Ovary (tissue), 9 donors: ENCODE results near the gene SARM1. TPM values are rescaled to one million over a fixed set of nuclear protein-coding genes. Genes with fewer than 3 reads are reported as not detected.

ENCODE experiments used
- DNase-seq, 5 donors: peaks; one replicate each; pipeline ENCODE4 v3.0.0-alpha.2; 2019 to 2020
- H3K27ac ChIP-seq, 2 donors: fragments of 200-600 bp; one replicate each; pipeline versions ENCODE4 v1.5.1 to v1.8.0; 2019 to 2022
- H3K27me3 ChIP-seq: fragments of 200-600 bp; one replicate; pipeline ENCODE4 v1.8.0; 2022
- H3K36me3 ChIP-seq: fragments of 200-600 bp; sonication (generic); one replicate; pipeline ENCODE4 v1.5.1; 2019
- H3K4me1 ChIP-seq: one replicate; pipeline ENCODE4 v1.8.1; 2013; ENCODE audit warnings: mild to moderate bottlenecking, moderate library complexity; ENCODE audit not compliant: insufficient read depth
- H3K4me3 ChIP-seq: fragments of 200-600 bp; sonication (generic); one replicate; pipeline ENCODE4 v1.5.1; 2017
- H3K9me3 ChIP-seq, 2 donors: fragments of 200-600 bp in 1 of 2; sonication (generic) in 1 of 2; one replicate each; pipeline versions ENCODE4 v1.5.1 to v1.8.1; 2013 to 2019; ENCODE audit warnings: mild to moderate bottlenecking in 1 of 2, moderate library complexity in 1 of 2
- CTCF ChIP-seq, 3 donors: fragments of 450-650 bp in 2 of 3; fragments of 200-600 bp in 1 of 3; IDR thresholded peaks; one replicate each; pipeline versions ENCODE4 v1.5.1 to v1.8.0; 2016 to 2022; ENCODE audit warnings: antibody characterized with exemption in 3 of 3, mild to moderate bottlenecking in 1 of 3
- EP300 ChIP-seq: sonication (generic); formaldehyde crosslinking; IDR thresholded peaks from one replicate; pipeline ENCODE4 v1.6.1; 2017; ENCODE audit warnings: antibody characterized with exemption
- POLR2A ChIP-seq: fragments of 450-650 bp; IDR thresholded peaks from one replicate; pipeline ENCODE4 v1.6.1; 2017; ENCODE audit warnings: antibody characterized with exemption, mild to moderate bottlenecking, moderate library complexity
- WGBS, 3 donors: extraction: QIAGEN DNeasy Blood & Tissue Kit in 1 of 3; methylation state at CpG; one replicate each; pipeline versions ENCODE4 v1.1.5 to v1.1.7; 2013 to 2017; 5-methylcytosine and 5-hydroxymethylcytosine counted together
- intact Hi-C, 4 donors: fragments of 100-400 bp; cut with DNase I; formaldehyde crosslinking; loops; one replicate each; pipeline versions ENCODE4 v1.11.0 to v1.15.1; 2022 to 2023
- polyA plus RNA-seq, 2 donors: library from polyadenylated mRNA; stranded (reverse); fragments of 200-250 nt in 1 of 2; fragments of 350-450 nt in 1 of 2; fragmentation: Illumina TruSeq in 1 of 2; extraction: RNeasy Lipid Tissue Mini Kit (QIAGEN cat#74804) in 1 of 2; gene quantifications; one replicate each; pipeline ENCODE4 v1.2.3, GENCODE V29; 2013 to 2014
- total RNA-seq, 7 donors: library from RNA; depleted of rRNA in 2 of 7; stranded (reverse); fragments of >200 nt in 2 of 7; fragmentation: NEBNext Ultra II Directional in 3 of 7; extraction: Animal tissue kit (Norgen Biotek cat#: 25700) in 3 of 7; gene quantifications; one replicate each; pipeline versions ENCODE4 v1.1.0 to v1.2.4, GENCODE V29; 2016 to 2023
- donor health status: DM: no; HTN: no; CAD: no; lungs with moderate emphysema.
- donor health status: DM: no; HTN: no; CAD: no.
- donor health status: Bipolar disorder and iron deficiency.
- donor health status: DM: yes; HTN: yes; CAD: no.
- donor health status: DM: no; HTN: no; CAD: no.
- donor health status: DM: yes; HTN: yes; CAD: no.

SARM1 gene
- total and polyA plus RNA-seq, 9 donors = 7.4 to 21.5 (median 14.1) TPM

DNA sequence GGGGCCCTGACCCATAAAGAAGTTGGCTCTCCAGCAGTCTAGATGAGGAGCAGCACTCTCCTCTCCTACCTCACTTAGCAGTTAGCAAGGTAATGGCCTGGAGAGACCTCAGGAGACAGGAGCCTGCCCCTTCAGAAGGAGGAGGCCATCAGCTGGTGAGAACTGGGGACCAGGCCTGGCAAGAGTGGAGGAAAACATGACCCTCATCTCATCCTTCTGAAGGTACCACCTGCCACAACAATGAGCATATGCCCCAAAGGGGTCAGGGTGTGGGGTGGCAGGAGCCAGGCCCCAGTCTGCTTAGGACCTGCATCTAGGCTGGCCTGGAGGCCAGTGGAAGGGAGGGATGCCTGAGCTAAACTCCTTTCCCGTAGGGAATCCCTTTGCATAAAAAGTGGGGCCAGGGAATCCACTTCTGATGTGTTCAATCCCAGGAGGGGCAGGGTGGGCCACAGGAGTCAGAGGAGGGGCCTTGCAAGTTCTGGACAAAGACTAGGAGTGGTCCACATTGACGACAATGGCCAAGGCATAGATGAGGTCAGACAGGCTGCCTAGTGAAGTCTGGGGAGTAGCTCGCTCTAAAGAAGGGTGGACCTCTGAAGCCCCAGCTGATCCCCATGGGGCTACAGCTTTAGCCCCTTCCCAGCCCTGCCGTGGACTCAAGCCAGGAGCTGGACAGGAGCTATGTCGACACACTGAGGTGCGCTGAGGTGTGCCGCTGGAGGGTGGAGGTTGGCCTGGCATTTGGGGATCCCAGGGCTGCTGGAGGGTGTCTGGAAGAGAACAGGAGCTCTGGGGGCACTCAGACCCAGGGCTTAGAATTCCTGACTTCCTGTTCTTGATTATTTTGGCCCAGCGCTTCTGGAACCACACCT lies 7.5 kb upstream of the SARM1 start:
- WGBS, 3 donors = 80 to 84% (median 83%) methylated on average over 8 of the region's 8 CpGs
- intact Hi-C loops = no loop called here

DNA sequence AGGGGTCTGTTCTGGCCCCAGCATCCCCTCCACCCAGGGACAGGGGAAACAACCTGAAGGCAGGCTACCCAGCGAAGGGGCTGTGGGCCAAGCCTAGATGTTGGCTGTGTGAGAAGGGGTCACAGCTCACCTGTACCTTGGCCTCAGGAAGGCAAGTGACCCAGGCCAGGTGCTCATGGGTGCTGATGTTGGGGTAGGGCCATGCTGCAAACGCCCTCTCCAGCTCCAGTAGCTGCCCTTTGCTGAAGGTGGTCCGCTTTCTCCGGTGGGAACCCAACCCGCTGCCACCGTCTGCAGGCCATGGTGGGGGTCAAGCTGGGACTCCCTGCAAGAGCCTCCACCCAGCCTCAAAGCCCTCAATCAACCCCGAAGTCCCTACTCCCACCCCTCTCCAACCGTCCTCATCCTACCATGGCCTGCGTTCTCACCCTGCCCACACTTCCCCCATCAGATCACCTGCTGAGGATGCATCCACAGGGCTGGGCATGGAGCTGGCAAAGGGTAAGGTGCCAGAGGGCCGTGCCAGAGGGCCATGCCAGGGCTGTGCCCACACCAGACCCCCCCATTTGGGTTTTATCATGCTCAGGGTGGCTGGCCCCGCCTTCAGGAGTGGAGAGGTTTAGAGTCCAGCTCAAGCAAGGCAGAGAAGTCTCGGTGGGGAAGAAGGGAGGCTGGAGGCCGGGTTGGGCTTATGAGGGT lies 6.7 kb upstream of the SARM1 start, which contains the start of gene SEBOX:
SEBOX (minus strand) TSS at position 535 of the 699 bp plus-strand sequence; CDS start at position 487, 48 bp downstream.
- no peak for TF ChIP-seq POLR2A
- no peak for TF ChIP-seq CTCF (IDR thresholded peaks at IDR 0.05)
- TF ChIP-seq EP300 = no peak
- WGBS, 3 donors = 85 to 91% (median 87%) methylated on average over 13 of the region's 13 CpGs
- intact Hi-C loops = no loop called here
- Histone ChIP-seq H3K9me3 (no peaks in the 10 kb centered on the region), H3K4me1 (no peaks in the 10 kb centered on the region), H3K27me3 (no peaks in the 10 kb centered on the region), H3K36me3 (no peaks in the 10 kb centered on the region), H3K4me3 (no peak within 1 kb of the TSS), H3K27ac (no peak within 1 kb of the TSS)
- DNase-seq = no peak

More for the DNA sequence above, 7.5 kb upstream of the SARM1 start:
- no peaks in the 10 kb centered on the region for H3K36me3 ChIP-seq
- no peak for TF ChIP-seq CTCF (IDR thresholded peaks at IDR 0.05)
- TF ChIP-seq POLR2A = no peak
- TF ChIP-seq EP300 = no peak
- no peak overlapping the region for H3K27ac ChIP-seq
- no peaks in the 10 kb centered on the region for H3K4me1 ChIP-seq
- H3K4me3 ChIP-seq = no peak overlapping the region
- H3K27me3 ChIP-seq = no peaks in the 10 kb centered on the region
- H3K9me3 ChIP-seq = no peaks in the 10 kb centered on the region
- DNase-seq = no peak

- TF ChIP-seq EP300 = no peak
- no peak for TF ChIP-seq CTCF (IDR thresholded peaks at IDR 0.05)
- H3K27me3 ChIP-seq = no peaks in the 10 kb centered on the region
- WGBS, 3 donors = 83 to 91% (median 84%) methylated on average over 3 of the region's 3 CpGs
- H3K9me3 ChIP-seq = no peaks in the 10 kb centered on the region
- no peak overlapping the region for H3K4me3 ChIP-seq
- H3K4me1 ChIP-seq = no peaks in the 10 kb centered on the region
- H3K36me3 ChIP-seq = no peaks in the 10 kb centered on the region
- DNase-seq = no peak
- no peak overlapping the region for H3K27ac ChIP-seq
- intact Hi-C loops = no loop called here
Observed at GRCh38 chr17:28365487-28365886, 6.0 kb upstream of the SARM1 start.

DNA sequence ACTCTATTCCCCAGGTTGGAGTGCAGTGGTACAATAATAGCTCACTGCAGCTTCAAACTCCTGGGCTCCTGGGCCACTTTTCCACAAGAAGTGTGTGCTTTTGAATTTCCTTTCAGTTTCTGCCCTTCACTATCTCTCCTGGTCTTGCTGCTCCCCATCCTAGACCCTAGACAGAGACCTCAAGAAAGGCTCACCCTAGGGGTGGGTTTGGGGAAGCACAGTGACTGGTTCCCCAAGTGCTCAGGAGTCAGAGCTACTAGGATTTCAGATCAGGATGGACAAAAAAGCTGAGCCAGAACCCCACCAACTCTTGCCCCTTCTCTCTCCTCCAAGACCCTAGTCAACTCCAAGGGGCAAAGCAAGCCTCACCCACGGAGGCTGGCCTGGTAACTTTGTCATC lies 4.9 kb upstream of the SARM1 start:
- Histone ChIP-seq H3K36me3 (no peaks in the 10 kb centered on the region), H3K4me1 (no peaks in the 10 kb centered on the region), H3K9me3 (no peaks in the 10 kb centered on the region), H3K4me3 (no peak overlapping the region), H3K27me3 (no peaks in the 10 kb centered on the region), H3K27ac (no peak overlapping the region)
- intact Hi-C loops = no loop called here
- no peak for DNase-seq
- TF ChIP-seq POLR2A (no peak), EP300 (no peak)
- 72 to 82% (median 80%) methylated on average over 1 of the region's 1 CpG for WGBS, 3 donors
